Stimulated activated CD8-positive, alpha-beta memory T cell treated with anti-CD3 and anti-CD28 coated beads, Interleukin-7, amount 100 ng/mL, for 4 hours (primary cell): Measurements from ENCODE around the gene GPRC5A.

Source experiments
- DNase-seq, 2 donors: peaks; one replicate each; pipeline ENCODE4 v3.0.0-alpha.2; 2020; ENCODE audit warnings: low read depth in 2 of 2

Gene GPRC5A

DNA sequence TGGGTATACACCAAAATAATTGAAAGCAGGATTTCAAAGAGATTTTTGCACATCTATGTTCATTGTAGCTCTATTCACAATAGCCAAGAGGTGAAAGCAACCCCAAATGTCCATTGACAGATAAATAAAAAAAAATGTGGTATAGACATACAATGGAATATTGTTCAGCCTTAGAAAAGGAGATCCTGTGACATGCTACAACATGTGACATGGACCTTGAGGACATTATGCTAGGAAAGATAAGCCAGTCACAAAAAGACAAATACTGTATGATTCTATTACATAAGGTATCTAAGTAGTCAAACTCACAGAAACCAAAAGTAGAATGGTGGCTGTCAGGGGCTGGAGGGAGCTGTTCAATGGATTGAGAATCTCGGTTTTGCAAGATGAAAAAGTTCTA, 48.5 kb downstream of the GPRC5A start:
- DNase-seq = no peak

- no peak for DNase-seq
These were observed 50.3 kb downstream of the GPRC5A start for GRCh38 chr12:12941450-12942350.

- DNase-seq = no peak
These were observed 52.4 kb downstream of the GPRC5A start for GRCh38 chr12:12943586-12944260.

- DNase-seq = no peak
These were observed 54.2 kb downstream of the GPRC5A start for GRCh38 chr12:12945591-12945990.

DNA sequence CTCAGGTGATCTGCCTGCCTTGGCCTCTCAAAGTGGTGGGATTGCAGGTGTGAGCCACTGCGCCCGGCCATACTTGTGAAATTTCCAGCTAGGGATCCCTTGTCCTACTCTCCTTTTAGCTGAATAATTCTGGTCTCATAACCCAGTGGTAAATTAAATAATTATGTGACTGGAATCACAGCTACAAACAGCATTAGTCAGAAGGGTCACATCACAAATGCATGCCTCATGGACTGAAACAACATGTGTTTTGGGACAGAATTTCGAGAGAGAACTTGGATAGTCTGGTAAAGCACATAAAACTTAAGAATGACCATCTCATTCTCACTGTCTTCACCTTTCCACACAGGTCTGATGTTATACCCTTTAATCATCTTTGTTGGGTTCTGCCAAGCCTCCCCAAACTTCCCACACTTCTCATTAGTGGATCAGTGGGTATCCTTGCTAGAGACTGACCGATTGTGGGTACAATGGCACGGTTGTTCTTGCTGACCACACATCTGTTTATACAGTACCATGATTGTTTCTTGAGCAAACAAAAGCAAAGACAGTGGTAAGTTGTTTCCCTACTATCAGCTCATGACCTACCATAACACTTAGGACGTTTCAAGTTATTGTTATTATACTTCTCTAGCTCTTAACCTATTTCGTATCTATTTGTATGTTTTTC, 55.5 kb downstream of the GPRC5A start:
- DNase-seq = no peak

- DNase-seq = no peak
These were observed 56.5 kb downstream of the GPRC5A start for GRCh38 chr12:12947902-12948301.

DNA sequence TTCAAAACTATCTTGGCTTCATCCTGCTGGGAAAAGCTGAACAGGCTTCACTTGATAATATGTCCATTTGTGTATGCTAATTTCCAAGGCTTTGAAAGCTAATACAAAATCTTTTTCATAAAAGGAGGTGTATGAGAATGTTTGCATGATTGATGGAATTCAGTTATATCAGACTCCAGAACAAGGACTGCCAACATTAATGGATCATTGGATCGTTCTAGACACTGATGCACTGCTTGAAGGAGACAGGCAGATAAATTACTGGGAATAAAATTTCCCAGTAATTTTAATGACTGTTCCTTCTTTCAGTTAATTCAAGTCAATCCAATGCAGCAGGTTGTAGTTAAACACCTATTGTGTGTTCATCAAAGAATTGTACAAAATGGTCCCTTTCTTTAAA, 60.1 kb downstream of the GPRC5A start:
- DNase-seq = no peak

GRCh38 chr12:12952036-12952435, 60.7 kb downstream of the GPRC5A start, which contains the start of gene GPRC5D:
Gene GPRC5D, minus strand, starts transcription at chr12:12952170. Its CDS starts 1,786 bp downstream, at chr12:12950384.
- DNase-seq = no peak

- DNase-seq = no peak
These were observed 63.0 kb downstream of the GPRC5A start for GRCh38 chr12:12954356-12954755.

DNA sequence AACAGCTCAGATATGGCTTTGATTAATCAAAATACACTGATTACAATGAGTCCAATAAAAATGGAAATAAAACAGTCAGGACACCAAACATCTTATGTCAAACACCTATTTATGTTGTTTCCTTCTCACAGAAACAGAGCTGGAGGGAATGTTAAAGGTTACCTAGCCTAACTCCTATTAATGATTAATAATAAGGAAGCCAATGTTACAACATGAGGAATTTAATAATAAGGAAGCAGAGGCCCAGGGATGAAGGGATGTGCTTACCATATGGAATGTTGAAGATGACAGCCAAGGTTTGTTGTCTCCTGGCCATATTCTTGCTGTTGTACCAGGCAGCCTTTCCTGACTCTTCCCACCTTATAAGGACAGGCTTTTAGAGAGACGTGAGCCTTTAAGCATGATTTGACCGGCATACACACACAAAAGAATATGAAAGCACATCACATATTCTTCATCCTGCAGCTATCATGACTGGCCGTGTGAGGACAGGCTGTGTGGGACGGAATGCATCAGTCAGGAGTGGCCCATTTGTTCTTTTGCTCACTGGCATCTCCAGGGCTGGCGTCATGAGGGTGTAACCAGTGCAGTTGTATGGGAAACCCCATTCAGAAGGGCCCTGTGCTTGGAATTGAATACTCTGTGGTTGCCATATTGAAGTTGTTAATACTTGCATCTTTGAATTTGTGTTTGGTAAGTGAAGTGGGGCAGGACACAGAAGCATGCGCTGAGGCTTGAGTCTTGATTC, 63.7 kb downstream of the GPRC5A start:
- no peak for DNase-seq

DNA sequence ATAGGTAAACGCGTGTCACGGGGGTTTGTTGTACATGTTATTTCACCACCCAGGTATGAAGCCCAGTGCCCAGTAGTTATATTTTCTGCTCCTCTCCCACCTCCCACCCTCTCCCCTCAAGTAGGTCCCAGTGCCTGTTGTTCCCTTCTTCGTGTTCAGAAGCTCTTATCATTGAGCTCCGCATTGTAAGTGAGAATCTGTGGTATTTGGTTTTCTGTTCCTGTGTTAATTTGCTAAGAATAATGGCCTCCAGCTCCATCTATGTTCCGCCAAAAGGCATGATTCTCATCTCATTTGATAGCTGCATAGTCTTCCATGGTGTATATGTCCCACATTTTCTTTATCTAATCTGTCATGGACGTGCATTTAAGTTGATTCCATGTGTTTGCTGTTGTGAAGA, 67.5 kb downstream of the GPRC5A start:
- DNase-seq = no peak

GRCh38 chr12:12960639-12961209, 69.4 kb downstream of the GPRC5A start:
- DNase-seq = no peak

- no peak for DNase-seq
These were observed 72.9 kb downstream of the GPRC5A start for GRCh38 chr12:12964255-12964654.

DNA sequence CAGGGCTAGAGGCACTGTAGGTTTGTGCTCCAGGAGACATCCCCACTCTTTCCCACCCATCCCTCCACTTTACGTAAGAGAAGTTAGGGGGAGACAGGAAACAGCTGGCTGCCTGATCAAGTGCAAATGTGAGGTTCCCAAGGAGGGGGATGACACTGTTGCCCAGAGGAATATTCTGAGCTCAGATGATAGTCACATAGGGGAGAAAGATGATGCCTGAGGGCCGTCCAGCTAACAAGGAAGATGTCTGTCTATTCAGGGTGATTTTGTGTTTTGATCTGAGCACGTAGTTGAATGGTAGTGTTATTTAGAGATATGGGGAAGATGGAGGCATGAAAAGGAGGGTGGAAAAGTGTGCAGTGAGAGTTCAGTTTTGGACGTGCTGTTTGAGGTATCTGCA, 74.5 kb downstream of the GPRC5A start:
- DNase-seq = no peak
